B cell (primary cell): ENCODE measurements around the gene CBL. TPM values are rescaled to one million over a fixed set of nuclear protein-coding genes. Genes with fewer than 3 reads are reported as not detected.

Experiments
- ATAC-seq: fragments of 200-7000 bp; cut with Tn5 transposase; one replicate; pipeline ENCODE4 v1.10.0; 2021; ENCODE audit warnings: low read depth, mild to moderate bottlenecking, moderate number of reproducible peaks, moderate library complexity
- CTCF ChIA-PET: fragments of 350-600 bp; sonication (Branson Sonifier 250); formaldehyde crosslinking; loops from one replicate; lab custom pipeline; 2021; ENCODE audit warnings: antibody characterized with exemption, inconsistent platforms; lab: Charles Lee
- POLR2A ChIA-PET: fragments of 350-600 bp; sonication (Branson Sonifier 250); formaldehyde crosslinking; loops from one replicate; lab custom pipeline; 2021; ENCODE audit warnings: antibody characterized with exemption; lab: Charles Lee
- DNase-seq: peaks from one replicate; pipeline ENCODE4 v3.0.0; 2013
- H2AFZ ChIP-seq: 2 replicates; pipeline ENCODE4 v1.6.1; 2012; ENCODE audit warnings: mild to moderate bottlenecking, low read depth, low read length; ENCODE audit not compliant: insufficient read depth, poor library complexity, severe bottlenecking
- H3K27ac ChIP-seq, 2 donors: 1 replicate in 1 of 2; 2 replicates in 1 of 2; pipeline ENCODE4 v1.5.1; 2012 to 2013; ENCODE audit warnings: low read length in 2 of 2, mild to moderate bottlenecking in 2 of 2, moderate library complexity in 1 of 2
- H3K27me3 ChIP-seq, 4 experiments: fragments of 200-600 bp in 1 of 4; sonication (generic) in 1 of 4; replicated peaks in 1 of 4; 1 replicate in 2 of 4; 2 replicates in 2 of 4; pipeline versions ENCODE4 v1.6.1 to v1.7.0; 2013 to 2016; ENCODE audit warnings: low read length in 3 of 4, mild to moderate bottlenecking in 2 of 4, mixed read lengths in 1 of 4, moderate library complexity in 1 of 4; ENCODE audit not compliant: insufficient read depth in 4 of 4, control insufficient read depth in 3 of 4; ENCODE audit errors: control extremely low read depth in 1 of 4
- H3K36me3 ChIP-seq, 2 experiments: replicated peaks in 1 of 2; 1 replicate in 1 of 2; 2 replicates in 1 of 2; pipeline versions ENCODE4 v1.6.1 to v1.7.1; 2013; ENCODE audit warnings: low read length in 1 of 2; ENCODE audit not compliant: insufficient read depth in 2 of 2, control insufficient read depth in 1 of 2; ENCODE audit errors: control extremely low read depth in 1 of 2, extremely low read depth in 1 of 2
- H3K4me1 ChIP-seq, 2 donors: fragments of 200-600 bp in 1 of 2; sonication (generic) in 1 of 2; 1 replicate in 1 of 2; 2 replicates in 1 of 2; pipeline versions ENCODE4 v1.5.1 to v1.6.1; 2013 to 2017; ENCODE audit warnings: low read length in 2 of 2; ENCODE audit not compliant: control insufficient read depth in 2 of 2, insufficient read depth in 2 of 2
- H3K4me2 ChIP-seq: replicated peaks from 2 replicates; pipeline ENCODE3; 2012; ENCODE audit warnings: mild to moderate bottlenecking, low read depth, low read length; ENCODE audit not compliant: poor library complexity, severe bottlenecking
- H3K4me3 ChIP-seq, 5 experiments: fragments of 200-600 bp in 1 of 5; sonication (generic) in 1 of 5; 1 replicate in 3 of 5; 2 replicates in 2 of 5; pipeline versions ENCODE4 v1.5.1 to v1.7.0; 2011 to 2016; ENCODE audit warnings: low read length in 4 of 5, mild to moderate bottlenecking in 4 of 5, low read depth in 2 of 5, control low read depth in 1 of 5, moderate library complexity in 1 of 5; ENCODE audit not compliant: insufficient read depth in 1 of 5; ENCODE audit errors: control extremely low read depth in 1 of 5, extremely low read depth in 1 of 5
- H3K79me2 ChIP-seq: fragments of 200-600 bp; sonication (generic); one replicate; pipeline ENCODE4 v1.6.0; 2016; ENCODE audit warnings: low read length; ENCODE audit not compliant: control insufficient read depth, insufficient read depth
- H3K9ac ChIP-seq: fragments of 200-600 bp; sonication (generic); 2 replicates; pipeline ENCODE4 v1.6.1; 2017; ENCODE audit warnings: mild to moderate bottlenecking, low read length, moderate library complexity
- H3K9me3 ChIP-seq, 3 donors: one replicate each; pipeline versions ENCODE4 v1.6.1 to v1.7.1; 2013; ENCODE audit warnings: low read length in 2 of 3; ENCODE audit not compliant: control insufficient read depth in 2 of 3, insufficient read depth in 1 of 3; ENCODE audit errors: control extremely low read depth in 1 of 3
- H4K20me1 ChIP-seq: 2 replicates; pipeline ENCODE4 v1.6.0; 2012; ENCODE audit warnings: mild to moderate bottlenecking, low read length; ENCODE audit not compliant: insufficient read depth, control insufficient read depth, poor library complexity, severe bottlenecking
- H3K27ac Mint-ChIP-seq: one replicate; pipeline ENCODE4 v1.8.0; 2021; ENCODE audit warnings: mixed read lengths
- H3K27me3 Mint-ChIP-seq: one replicate; pipeline ENCODE4 v1.8.0; 2021; ENCODE audit warnings: mixed read lengths
- H3K4me1 Mint-ChIP-seq: one replicate; pipeline ENCODE4 v1.8.0; 2021; ENCODE audit warnings: mixed read lengths
- H3K4me3 Mint-ChIP-seq: one replicate; pipeline ENCODE4 v1.8.0; 2021; ENCODE audit warnings: mixed read lengths
- H3K9me3 Mint-ChIP-seq: one replicate; pipeline ENCODE4 v1.8.0; 2022; ENCODE audit warnings: mixed read lengths; ENCODE audit not compliant: insufficient read depth
- CTCF ChIP-seq: fragments of 200-600 bp; IDR thresholded peaks from one replicate; pipeline ENCODE4 v1.8.0; 2022; ENCODE audit warnings: antibody characterized with exemption, mild to moderate bottlenecking
- EZH2 ChIP-seq: IDR thresholded peaks from 2 replicates; pipeline ENCODE4 v1.6.1; 2012; ENCODE audit warnings: borderline replicate concordance, low read depth, mild to moderate bottlenecking, moderate library complexity, low read length; ENCODE audit not compliant: insufficient read depth, poor library complexity, severe bottlenecking
- WGBS: methylation state at CpG from one replicate; pipeline ENCODE4 v1.1.5; 2013; ENCODE audit warnings: missing lambda C conversion rate; ENCODE audit not compliant: insufficient coverage; 5-methylcytosine and 5-hydroxymethylcytosine counted together
- intact Hi-C: fragments of 100-400 bp; cut with micrococcal nuclease; formaldehyde crosslinking; loops from one replicate; pipeline ENCODE4 v1.10.0; 2022
- polyA plus RNA-seq: library from polyadenylated mRNA; depleted of rRNA; stranded (reverse); fragments of >200 nt; gene quantifications from 2 replicates; pipeline ENCODE4 v1.2.3, GENCODE V29; 2012
- total RNA-seq, 2 donors: library from RNA; stranded (reverse); fragments of 120-200 nt in 1 of 2; gene quantifications; 1 replicate in 1 of 2; 2 replicates in 1 of 2; pipeline versions ENCODE4 v1.2.3 to v1.2.4, GENCODE V29; 2013 to 2022

Gene CBL
- total and polyA plus RNA-seq, 2 donors (not counting 1 experiment from before 2014, with no cell fraction given): 11.7 to 35.2 TPM

GRCh38 chr11:119193626-119194025 is 12.5 kb upstream of the CBL start:
- POLR2A ChIA-PET: no interaction called here

More at GRCh38 chr11:119193626-119194025, 12.5 kb upstream of the CBL start:
- Mint-ChIP-seq H3K9me3 (no peaks in the 10 kb centered on the region), H3K27ac (no peak overlapping the region), H3K27me3 (peaks cover 5% of the 10 kb centered on the region), H3K4me1 (no peaks in the 10 kb centered on the region), H3K4me3 (no peak overlapping the region)
- no peak for ATAC-seq
- H3K27me3 ChIP-seq: no peaks in the 10 kb centered on the region
- no peaks in the 10 kb centered on the region for H4K20me1 ChIP-seq
- TF ChIP-seq EZH2 (no peak), CTCF (no peak)
- intact Hi-C loops: no loop called here
- H3K4me3 ChIP-seq: no peak overlapping the region
- 77% methylated on average over 7 of the region's 10 CpGs for WGBS
- H3K4me2 ChIP-seq: no peak overlapping the region
- H3K79me2 ChIP-seq: no peaks in the 10 kb centered on the region
- no peak overlapping the region for H3K27ac ChIP-seq
- no peaks in the 10 kb centered on the region for H3K4me1 ChIP-seq
- CTCF ChIA-PET: interaction anchor here (1.6 to 4.8 kb wide), 3 partner anchors 13 to 49 kb away, joined by 5 to 24 read pairs (median 6); partner anchors contain the start of gene NLRX1
- no peak for DNase-seq
- no peak overlapping the region for H3K9ac ChIP-seq
- no peaks in the 10 kb centered on the region for H3K9me3 ChIP-seq
- no peaks in the 10 kb centered on the region for H3K36me3 ChIP-seq
- H2AFZ ChIP-seq: no peak overlapping the region
